Sigmoid colon (tissue), 7 donors: ENCODE results near the gene NOSIP. TPM values are rescaled to one million over a fixed set of nuclear protein-coding genes. Genes with fewer than 3 reads are reported as not detected.
"Not testable (repeated sequence)": the region's sequence is repeated elsewhere in the genome, so short reads cannot be mapped to it uniquely, and the experiment has no call there.

Experiments used
- DNase-seq: peaks from one replicate; pipeline ENCODE4 v3.0.0-alpha.2; 2019
- H3K27ac ChIP-seq, 4 donors: fragments of 200-600 bp; sonication (generic); one replicate each; pipeline ENCODE4 v1.5.1; 2016 to 2019; ENCODE audit warnings: mild to moderate bottlenecking in 1 of 4
- H3K27me3 ChIP-seq, 3 donors: fragments of 200-600 bp; sonication (generic); one replicate each; pipeline ENCODE4 v1.5.1; 2019; ENCODE audit warnings: mild to moderate bottlenecking in 1 of 3
- H3K36me3 ChIP-seq, 4 donors: fragments of 200-600 bp; sonication (generic); one replicate each; pipeline ENCODE4 v1.5.1; 2016 to 2019
- H3K4me1 ChIP-seq, 4 donors: fragments of 200-600 bp; sonication (generic); one replicate each; pipeline ENCODE4 v1.5.1; 2017 to 2019
- H3K4me3 ChIP-seq, 4 donors: fragments of 200-600 bp; sonication (generic); one replicate each; pipeline ENCODE4 v1.5.1; 2017 to 2019; ENCODE audit warnings: mild to moderate bottlenecking in 2 of 4, moderate library complexity in 1 of 4
- H3K9me3 ChIP-seq, 4 donors: fragments of 200-600 bp in 3 of 4; sonication (generic) in 3 of 4; one replicate each; pipeline versions ENCODE4 v1.5.1 to v1.6.1; 2013 to 2019
- CTCF ChIP-seq, 4 experiments: fragments of 450-650 bp in 3 of 4; fragments of 200-600 bp in 1 of 4; IDR thresholded peaks; one replicate each; pipeline ENCODE4 v1.5.1; 2016 to 2019; ENCODE audit warnings: antibody characterized with exemption in 4 of 4, mild to moderate bottlenecking in 3 of 4, moderate library complexity in 2 of 4
- EP300 ChIP-seq, 4 donors: sonication (generic); formaldehyde crosslinking; IDR thresholded peaks; one replicate each; pipeline ENCODE4 v1.6.1; 2017; ENCODE audit warnings: antibody characterized with exemption in 4 of 4
- POLR2A ChIP-seq, 2 donors: fragments of 450-650 bp; IDR thresholded peaks; one replicate each; pipeline ENCODE4 v1.6.1; 2016; ENCODE audit warnings: antibody characterized with exemption in 2 of 2, mild to moderate bottlenecking in 2 of 2, moderate library complexity in 2 of 2
- POLR2AphosphoS5 ChIP-seq, 4 donors: sonication (generic); formaldehyde crosslinking; IDR thresholded peaks; one replicate each; pipeline ENCODE4 v1.6.1; 2017; ENCODE audit warnings: antibody characterized with exemption in 4 of 4
- WGBS, 2 donors: extraction: QIAGEN DNeasy Blood & Tissue Kit; methylation state at CpG; one replicate each; pipeline ENCODE4 v1.1.7; 2013; 5-methylcytosine and 5-hydroxymethylcytosine counted together
- intact Hi-C: fragments of 100-400 bp; cut with DNase I; formaldehyde crosslinking; loops from one replicate; pipeline ENCODE4 v1.15.1; 2023
- polyA plus RNA-seq, 3 donors: library from polyadenylated mRNA; stranded (reverse); fragments of 200-250 nt; gene quantifications; one replicate each; pipeline ENCODE4 v1.2.3, GENCODE V29; 2013
- total RNA-seq, 4 donors: library from RNA; depleted of rRNA; stranded (reverse); fragments of >200 nt; gene quantifications; one replicate each; pipeline ENCODE4 v1.1.0, GENCODE V29; 2016
- donor health status: healthy with polysubstance abuse.
- donor health status: Bipolar disorder and iron deficiency.
- donor health status: healthy.

The NOSIP gene
- 10 to 100 TPM; 47.6 to 67.8 (median 62.3) TPM for total RNA-seq
- polyA plus RNA-seq = 100 to 1,000 TPM in 2 of 3 donors, 10 to 100 TPM in 1; 96.1 to 123 (median 113) TPM

GRCh38 chr19:49580264-49581006 is at the start of gene NOSIP:
NOSIP (minus strand) TSS chr19:49580556; CDS start chr19:49560691, 19,865 bp downstream.
- H3K27me3 ChIP-seq = no peaks in the 10 kb centered on the region
- H3K36me3 ChIP-seq = peaks cover 0 to 10% (median 5%) of the 10 kb centered on the region in 4 donors
- no peaks in the 10 kb centered on the region for H3K9me3 ChIP-seq
- peak within 1 kb of the TSS; percentile 78 to 83 (median 79) for H3K27ac ChIP-seq
- peaks cover 0 to 22% (median 16%) of the 10 kb centered on the region in 4 donors for H3K4me1 ChIP-seq
- TF ChIP-seq EP300 (IDR thresholded peaks at IDR 0.05) = no peak
- no peak for TF ChIP-seq CTCF (IDR thresholded peaks at IDR 0.05)
- TF ChIP-seq POLR2AphosphoS5 (IDR thresholded peaks at IDR 0.05) = peak; percentile 85 to 97 (median 96)
- peak; percentile 89 to 93 for TF ChIP-seq POLR2A (IDR thresholded peaks at IDR 0.05)
- intact Hi-C loops = no loop called here
- DNase-seq = peak; percentile 98
- peak within 1 kb of the TSS; percentile 51 to 69 (median 58) for H3K4me3 ChIP-seq
- WGBS, 2 donors = 1 to 2% methylated on average over 31 of the region's 31 CpGs

DNA sequence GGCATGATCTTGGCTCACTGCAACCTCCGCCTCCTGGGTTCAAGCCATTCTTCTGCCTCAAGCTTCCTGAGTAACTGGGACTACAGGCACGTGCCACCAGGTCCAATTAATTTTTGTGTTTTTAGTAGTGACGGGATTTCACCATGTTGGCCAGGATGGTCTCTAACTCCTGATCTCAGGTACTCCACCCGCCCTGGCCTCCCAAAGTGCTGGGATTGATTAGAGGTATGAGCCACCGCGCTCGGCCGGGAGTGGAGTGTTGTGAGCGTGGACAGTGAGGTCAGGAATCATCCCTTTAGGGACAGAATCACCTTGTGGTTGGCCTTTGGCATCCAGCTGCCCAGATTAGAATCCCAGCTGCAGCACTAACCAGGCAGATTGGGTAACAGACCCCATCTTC is 49.3 kb upstream of the NOSIP start:
- no peaks in the 10 kb centered on the region for H3K27me3 ChIP-seq
- intact Hi-C loops = no loop called here
- H3K4me3 ChIP-seq = no peak overlapping the region
- no peak for TF ChIP-seq POLR2A (IDR thresholded peaks at IDR 0.05)
- no peak for TF ChIP-seq EP300 (IDR thresholded peaks at IDR 0.05)
- no peak for TF ChIP-seq POLR2AphosphoS5 (IDR thresholded peaks at IDR 0.05)
- no peak for TF ChIP-seq CTCF (IDR thresholded peaks at IDR 0.05)
- no peak for DNase-seq
- H3K9me3 ChIP-seq = no peaks in the 10 kb centered on the region
- H3K36me3 ChIP-seq = peaks cover 5 to 31% (median 16%) of the 10 kb centered on the region in 4 donors
- H3K4me1 ChIP-seq = peaks cover 0 to 17% (median 14%) of the 10 kb centered on the region in 4 donors
- 92 to 95% methylated on average over 9 of the region's 9 CpGs for WGBS, 2 donors
- H3K27ac ChIP-seq = peak overlapping the region in 1 of 4 donors; percentile 4

DNA sequence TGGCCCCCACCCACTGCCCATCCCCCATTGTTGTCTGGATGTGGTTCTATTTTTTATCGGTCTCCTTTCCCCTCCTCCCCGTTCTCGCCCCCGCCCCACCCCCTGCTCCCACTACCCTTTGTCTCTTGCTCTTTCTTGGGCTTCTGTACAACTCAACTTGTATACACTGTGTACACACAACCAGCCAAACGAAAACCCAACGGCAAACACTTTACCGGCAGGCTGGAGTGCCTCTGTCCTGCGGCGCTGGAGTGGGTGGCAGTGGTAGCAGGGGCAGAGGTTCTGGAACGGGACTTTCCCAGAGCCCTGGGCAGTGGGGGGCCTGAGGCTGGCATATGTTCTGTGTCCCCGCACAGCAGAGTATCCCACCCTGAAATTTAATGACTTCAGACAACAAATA is 45.9 kb upstream of the NOSIP start:
- H3K9me3 ChIP-seq = no peaks in the 10 kb centered on the region
- H3K36me3 ChIP-seq = peaks cover 11 to 38% (median 28%) of the 10 kb centered on the region in 4 donors
- no peak for TF ChIP-seq POLR2A (IDR thresholded peaks at IDR 0.05)
- no peak for TF ChIP-seq EP300 (IDR thresholded peaks at IDR 0.05)
- TF ChIP-seq CTCF (IDR thresholded peaks at IDR 0.05) = no peak
- TF ChIP-seq POLR2AphosphoS5 (IDR thresholded peaks at IDR 0.05) = no peak
- no peak for DNase-seq
- no peak overlapping the region for H3K4me3 ChIP-seq
- WGBS, 2 donors = 88 to 91% methylated on average over 11 of the region's 11 CpGs
- no peak overlapping the region for H3K27ac ChIP-seq
- intact Hi-C loops = no loop called here
- H3K27me3 ChIP-seq = no peaks in the 10 kb centered on the region
- peaks cover 0 to 13% (median 9%) of the 10 kb centered on the region in 4 donors for H3K4me1 ChIP-seq

- no peak overlapping the region for H3K27ac ChIP-seq
- no peak for TF ChIP-seq EP300 (IDR thresholded peaks at IDR 0.05)
- 65 to 86% methylated on average over 27 of the region's 27 CpGs for WGBS, 2 donors
- H3K36me3 ChIP-seq = peaks cover 12 to 43% (median 31%) of the 10 kb centered on the region in 4 donors
- no peaks in the 10 kb centered on the region for H3K27me3 ChIP-seq
- no peak for DNase-seq
- H3K9me3 ChIP-seq = no peaks in the 10 kb centered on the region
- no peak overlapping the region for H3K4me3 ChIP-seq
- H3K4me1 ChIP-seq = peaks cover 0 to 4% (median 1%) of the 10 kb centered on the region in 4 donors
- intact Hi-C loops = no loop called here
Measured at GRCh38 chr19:49624967-49625910, 44.9 kb upstream of the NOSIP start.

DNA sequence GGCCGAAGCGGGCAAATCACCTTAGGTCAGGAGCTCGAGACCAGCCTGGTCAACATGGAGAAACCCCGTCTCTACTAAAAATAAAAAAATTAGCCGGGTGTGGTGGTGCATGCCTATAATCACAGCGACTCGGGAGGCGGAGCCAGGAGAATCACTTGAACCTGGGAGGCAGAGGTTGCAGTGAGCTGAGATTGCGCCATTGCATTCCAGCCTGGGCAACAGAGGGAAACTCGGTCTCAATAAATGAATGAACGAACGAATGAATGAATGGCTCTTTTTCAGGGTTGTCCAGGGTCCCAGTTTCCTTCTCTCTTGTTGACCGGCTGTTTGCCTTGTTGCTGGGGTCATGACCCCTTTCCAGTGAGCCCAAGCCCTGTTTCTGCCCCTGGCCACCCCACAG is 37.5 kb upstream of the NOSIP start:
- H3K27ac ChIP-seq, DNase-seq, H3K9me3 ChIP-seq, H3K4me3 ChIP-seq, H3K27me3 ChIP-seq, intact Hi-C loops, H3K4me1 ChIP-seq: not testable (repeated sequence)
- 91 to 95% methylated on average over 13 of the region's 13 CpGs for WGBS, 2 donors
- H3K36me3 ChIP-seq = peaks cover 20 to 69% (median 51%) of the 10 kb centered on the region in 4 donors
